ENCODE measurements around the gene CNTNAP2. TPM values are rescaled to one million over a fixed set of nuclear protein-coding genes. Genes with fewer than 3 reads are reported as not detected.

Gene CNTNAP2
- polyA plus RNA-seq, 4 donors = 0.54 to 10.1 (median 2.6) TPM

GRCh38 chr7:146804620-146805019 lies 688.0 kb downstream of the CNTNAP2 start:
- Histone ChIP-seq H3K27me3 (ENCODE audit: control insufficient read depth in 3 of 3, insufficient read depth in 3 of 3, low read length in 3 of 3) (no peaks in the 10 kb centered on the region), H3K4me3 (ENCODE audit: low read depth in 1 of 3, low read length in 3 of 3) (no peak overlapping the region), H3K4me1 (ENCODE audit: control insufficient read depth in 3 of 3, insufficient read depth in 2 of 3, low read depth in 1 of 3, low read length in 2 of 3) (peaks cover 0 to 3% (median 0%) of the 10 kb centered on the region in 3 donors), H3K36me3 (ENCODE audit: control insufficient read depth in 3 of 3, insufficient read depth in 2 of 3, low read depth in 1 of 3, low read length in 3 of 3) (no peaks in the 10 kb centered on the region), H3K9me3 (ENCODE audit: control insufficient read depth in 2 of 2, insufficient read depth in 1 of 2, low read depth in 1 of 2, low read length in 1 of 2) (peaks cover 0 to 5% of the 10 kb centered on the region in 2 donors), H3K27ac (ENCODE audit: low read depth in 1 of 3, low read length in 2 of 3) (no peak overlapping the region)
- 61 to 96% (median 82%) methylated on average over 1 of the region's 1 CpG for WGBS, 3 donors
- no peak for DNase-seq
- no peak for FAIRE-seq

DNA sequence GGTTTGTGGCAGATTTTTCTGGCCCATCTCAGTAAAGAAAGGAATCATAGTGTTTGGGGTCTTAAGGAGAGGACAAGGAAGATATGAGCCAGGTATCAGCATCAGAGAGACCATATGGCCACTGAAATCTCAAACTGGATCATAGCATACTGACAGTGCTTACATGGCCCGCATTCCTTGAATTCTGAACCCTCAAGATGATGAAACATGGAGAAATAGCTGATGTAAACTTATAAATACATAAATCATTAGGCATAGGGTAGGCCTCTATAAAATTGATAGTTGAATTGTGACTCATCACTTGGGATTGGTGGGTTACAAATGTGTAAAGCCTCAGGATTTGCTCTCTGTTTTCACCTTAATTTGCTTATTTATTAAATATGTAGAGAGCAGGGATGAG lies 688.5 kb downstream of the CNTNAP2 start:
- FAIRE-seq = no peak
- WGBS, 3 donors = 54 to 71% (median 63%) methylated on average over 1 of the region's 1 CpG
- no peak for DNase-seq

DNA sequence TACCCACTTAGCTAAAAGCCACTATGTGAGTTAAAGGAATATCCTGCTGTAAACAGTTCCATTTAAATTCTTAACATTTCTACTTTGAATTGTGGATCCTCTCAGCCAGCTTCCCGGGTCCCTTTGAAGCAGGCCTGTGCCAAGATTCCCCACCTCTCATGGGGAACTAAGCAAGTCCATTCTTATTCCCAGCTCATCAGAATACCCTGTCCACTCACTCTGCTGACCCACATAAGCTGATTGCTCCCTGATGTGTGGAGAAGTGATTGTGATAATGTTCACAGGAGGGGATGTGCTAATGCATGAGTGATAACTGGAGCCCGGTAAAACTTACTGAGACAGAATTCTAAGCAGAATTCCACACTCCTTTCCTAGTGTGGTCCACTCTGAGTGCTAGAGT lies 709.7 kb downstream of the CNTNAP2 start:
- H3K36me3 ChIP-seq (ENCODE audit: control insufficient read depth in 3 of 3, insufficient read depth in 2 of 3, low read depth in 1 of 3, low read length in 3 of 3) = no peaks in the 10 kb centered on the region
- H3K4me1 ChIP-seq (ENCODE audit: control insufficient read depth in 3 of 3, insufficient read depth in 2 of 3, low read depth in 1 of 3, low read length in 2 of 3) = no peaks in the 10 kb centered on the region
- no peaks in the 10 kb centered on the region for H3K9me3 ChIP-seq (ENCODE audit: control insufficient read depth in 2 of 2, insufficient read depth in 1 of 2, low read depth in 1 of 2, low read length in 1 of 2)
- FAIRE-seq (no peak), DNase-seq (no peak)
- 51 to 64% (median 52%) methylated on average over 2 of the region's 2 CpGs for WGBS, 3 donors
- H3K4me3 ChIP-seq (ENCODE audit: low read depth in 1 of 3, low read length in 3 of 3) = no peak overlapping the region
- H3K27ac ChIP-seq (ENCODE audit: low read depth in 1 of 3, low read length in 2 of 3) = no peak overlapping the region
- H3K27me3 ChIP-seq (ENCODE audit: control insufficient read depth in 3 of 3, insufficient read depth in 3 of 3, low read length in 3 of 3) = no peaks in the 10 kb centered on the region

More for the DNA sequence above, 688.5 kb downstream of the CNTNAP2 start:
- no peaks in the 10 kb centered on the region for H3K36me3 ChIP-seq (ENCODE audit: control insufficient read depth in 3 of 3, insufficient read depth in 2 of 3, low read depth in 1 of 3, low read length in 3 of 3)
- peaks cover 0 to 3% (median 0%) of the 10 kb centered on the region in 3 donors for H3K4me1 ChIP-seq (ENCODE audit: control insufficient read depth in 3 of 3, insufficient read depth in 2 of 3, low read depth in 1 of 3, low read length in 2 of 3)
- no peak overlapping the region for H3K4me3 ChIP-seq (ENCODE audit: low read depth in 1 of 3, low read length in 3 of 3)
- no peak overlapping the region for H3K27ac ChIP-seq (ENCODE audit: low read depth in 1 of 3, low read length in 2 of 3)
- H3K27me3 ChIP-seq (ENCODE audit: control insufficient read depth in 3 of 3, insufficient read depth in 3 of 3, low read length in 3 of 3) = no peaks in the 10 kb centered on the region
- peaks cover 0 to 4% of the 10 kb centered on the region in 2 donors for H3K9me3 ChIP-seq (ENCODE audit: control insufficient read depth in 2 of 2, insufficient read depth in 1 of 2, low read depth in 1 of 2, low read length in 1 of 2)

GRCh38 chr7:146830686-146831085 lies 714.1 kb downstream of the CNTNAP2 start:
- Histone ChIP-seq H3K4me3 (ENCODE audit: low read depth in 1 of 3, low read length in 3 of 3) (no peak overlapping the region), H3K27ac (ENCODE audit: low read depth in 1 of 3, low read length in 2 of 3) (no peak overlapping the region), H3K27me3 (ENCODE audit: control insufficient read depth in 3 of 3, insufficient read depth in 3 of 3, low read length in 3 of 3) (no peaks in the 10 kb centered on the region), H3K9me3 (ENCODE audit: control insufficient read depth in 2 of 2, insufficient read depth in 1 of 2, low read depth in 1 of 2, low read length in 1 of 2) (no peaks in the 10 kb centered on the region), H3K4me1 (ENCODE audit: control insufficient read depth in 3 of 3, insufficient read depth in 2 of 3, low read depth in 1 of 3, low read length in 2 of 3) (no peaks in the 10 kb centered on the region), H3K36me3 (ENCODE audit: control insufficient read depth in 3 of 3, insufficient read depth in 2 of 3, low read depth in 1 of 3, low read length in 3 of 3) (no peaks in the 10 kb centered on the region)
- 73 to 87% (median 80%) methylated on average over 3 of the region's 3 CpGs for WGBS, 3 donors
- no peak for DNase-seq
- no peak for FAIRE-seq

DNA sequence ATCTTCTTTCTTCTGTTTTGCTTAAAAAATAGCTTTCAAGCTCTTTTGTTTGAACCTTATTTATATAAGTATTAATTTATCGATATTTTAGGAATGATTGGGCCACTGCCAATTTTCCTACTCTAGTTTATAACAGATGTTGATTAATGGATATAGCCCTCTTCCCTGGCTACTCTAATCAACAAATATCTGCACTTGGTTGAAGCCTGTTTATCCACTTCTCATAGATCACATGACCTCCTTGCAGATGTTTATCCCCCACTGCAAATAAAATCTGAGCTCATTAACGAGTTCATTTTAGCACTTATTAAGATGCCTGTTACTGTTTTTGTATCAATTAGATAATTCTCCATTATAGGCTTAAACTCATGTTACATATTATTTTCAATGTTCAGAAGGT lies 715.3 kb downstream of the CNTNAP2 start:
- H3K27ac ChIP-seq (ENCODE audit: low read depth in 1 of 3, low read length in 2 of 3) = no peak overlapping the region
- WGBS, 3 donors = 58 to 65% (median 63%) methylated on average over 2 of the region's 2 CpGs
- H3K9me3 ChIP-seq (ENCODE audit: control insufficient read depth in 2 of 2, insufficient read depth in 1 of 2, low read depth in 1 of 2, low read length in 1 of 2) = no peaks in the 10 kb centered on the region
- FAIRE-seq (no peak), DNase-seq (no peak)
- H3K4me3 ChIP-seq (ENCODE audit: low read depth in 1 of 3, low read length in 3 of 3) = no peak overlapping the region
- no peaks in the 10 kb centered on the region for H3K27me3 ChIP-seq (ENCODE audit: control insufficient read depth in 3 of 3, insufficient read depth in 3 of 3, low read length in 3 of 3)
- no peaks in the 10 kb centered on the region for H3K36me3 ChIP-seq (ENCODE audit: control insufficient read depth in 3 of 3, insufficient read depth in 2 of 3, low read depth in 1 of 3, low read length in 3 of 3)
- no peaks in the 10 kb centered on the region for H3K4me1 ChIP-seq (ENCODE audit: control insufficient read depth in 3 of 3, insufficient read depth in 2 of 3, low read depth in 1 of 3, low read length in 2 of 3)

- 80 to 89% (median 81%) methylated on average over 2 of the region's 2 CpGs for WGBS, 3 donors
- Histone ChIP-seq H3K9me3 (ENCODE audit: control insufficient read depth in 2 of 2, insufficient read depth in 1 of 2, low read depth in 1 of 2, low read length in 1 of 2) (peaks cover 0 to 3% of the 10 kb centered on the region in 2 donors), H3K4me1 (ENCODE audit: control insufficient read depth in 3 of 3, insufficient read depth in 2 of 3, low read depth in 1 of 3, low read length in 2 of 3) (no peaks in the 10 kb centered on the region), H3K36me3 (ENCODE audit: control insufficient read depth in 3 of 3, insufficient read depth in 2 of 3, low read depth in 1 of 3, low read length in 3 of 3) (no peaks in the 10 kb centered on the region), H3K27ac (ENCODE audit: low read depth in 1 of 3, low read length in 2 of 3) (no peak overlapping the region), H3K27me3 (ENCODE audit: control insufficient read depth in 3 of 3, insufficient read depth in 3 of 3, low read length in 3 of 3) (no peaks in the 10 kb centered on the region), H3K4me3 (ENCODE audit: low read depth in 1 of 3, low read length in 3 of 3) (no peak overlapping the region)
- FAIRE-seq = no peak
- no peak for DNase-seq
Observed at GRCh38 chr7:146844405-146844804, 727.8 kb downstream of the CNTNAP2 start.

GRCh38 chr7:146858690-146859089 lies 742.1 kb downstream of the CNTNAP2 start:
- no peaks in the 10 kb centered on the region for H3K36me3 ChIP-seq (ENCODE audit: control insufficient read depth in 3 of 3, insufficient read depth in 2 of 3, low read depth in 1 of 3, low read length in 3 of 3)
- FAIRE-seq = no peak

GRCh38 chr7:146861701-146862100 lies 745.1 kb downstream of the CNTNAP2 start:
- Histone ChIP-seq H3K9me3 (ENCODE audit: control insufficient read depth in 2 of 2, insufficient read depth in 1 of 2, low read depth in 1 of 2, low read length in 1 of 2) (no peaks in the 10 kb centered on the region), H3K4me1 (ENCODE audit: control insufficient read depth in 3 of 3, insufficient read depth in 2 of 3, low read depth in 1 of 3, low read length in 2 of 3) (no peaks in the 10 kb centered on the region), H3K27me3 (ENCODE audit: control insufficient read depth in 3 of 3, insufficient read depth in 3 of 3, low read length in 3 of 3) (no peaks in the 10 kb centered on the region), H3K36me3 (ENCODE audit: control insufficient read depth in 3 of 3, insufficient read depth in 2 of 3, low read depth in 1 of 3, low read length in 3 of 3) (no peaks in the 10 kb centered on the region), H3K27ac (ENCODE audit: low read depth in 1 of 3, low read length in 2 of 3) (no peak overlapping the region), H3K4me3 (ENCODE audit: low read depth in 1 of 3, low read length in 3 of 3) (no peak overlapping the region)
- DNase-seq (no peak), FAIRE-seq (no peak)
- 84 to 91% (median 87%) methylated on average over 4 of the region's 4 CpGs for WGBS, 3 donors

More at GRCh38 chr7:146858690-146859089, 742.1 kb downstream of the CNTNAP2 start:
- no peak for DNase-seq
- H3K27me3 ChIP-seq (ENCODE audit: control insufficient read depth in 3 of 3, insufficient read depth in 3 of 3, low read length in 3 of 3) = no peaks in the 10 kb centered on the region
- H3K4me1 ChIP-seq (ENCODE audit: control insufficient read depth in 3 of 3, insufficient read depth in 2 of 3, low read depth in 1 of 3, low read length in 2 of 3) = no peaks in the 10 kb centered on the region
- no peak overlapping the region for H3K27ac ChIP-seq (ENCODE audit: low read depth in 1 of 3, low read length in 2 of 3)
- no peak overlapping the region for H3K4me3 ChIP-seq (ENCODE audit: low read depth in 1 of 3, low read length in 3 of 3)
- peaks cover 0 to 2% of the 10 kb centered on the region in 2 donors for H3K9me3 ChIP-seq (ENCODE audit: control insufficient read depth in 2 of 2, insufficient read depth in 1 of 2, low read depth in 1 of 2, low read length in 1 of 2)

DNA sequence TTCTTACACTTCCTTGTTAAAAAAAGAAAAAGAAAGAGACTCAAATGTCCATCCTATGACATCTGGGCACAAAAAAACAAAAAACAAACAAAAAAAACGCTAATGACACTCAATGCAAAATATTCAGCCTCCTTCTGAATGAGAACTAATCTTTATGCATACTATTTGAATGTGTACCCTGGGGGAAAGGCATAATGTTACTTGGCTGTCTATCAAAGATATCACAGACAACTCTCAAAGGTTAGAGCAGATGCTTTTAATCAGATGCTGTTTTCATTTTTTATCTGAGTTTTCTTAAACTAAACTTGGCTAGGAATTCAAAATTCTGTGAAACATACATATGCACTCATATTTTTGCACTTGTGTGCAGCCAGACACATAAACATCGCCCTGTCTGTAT lies 745.8 kb downstream of the CNTNAP2 start:
- FAIRE-seq (no peak), DNase-seq (no peak)
- Histone ChIP-seq H3K27me3 (ENCODE audit: control insufficient read depth in 3 of 3, insufficient read depth in 3 of 3, low read length in 3 of 3) (no peaks in the 10 kb centered on the region), H3K27ac (ENCODE audit: low read depth in 1 of 3, low read length in 2 of 3) (no peak overlapping the region), H3K4me3 (ENCODE audit: low read depth in 1 of 3, low read length in 3 of 3) (no peak overlapping the region), H3K36me3 (ENCODE audit: control insufficient read depth in 3 of 3, insufficient read depth in 2 of 3, low read depth in 1 of 3, low read length in 3 of 3) (no peaks in the 10 kb centered on the region), H3K4me1 (ENCODE audit: control insufficient read depth in 3 of 3, insufficient read depth in 2 of 3, low read depth in 1 of 3, low read length in 2 of 3) (no peaks in the 10 kb centered on the region), H3K9me3 (ENCODE audit: control insufficient read depth in 2 of 2, insufficient read depth in 1 of 2, low read depth in 1 of 2, low read length in 1 of 2) (no peaks in the 10 kb centered on the region)
- WGBS, 3 donors = 46 to 55% (median 50%) methylated on average over 2 of the region's 2 CpGs

All from small intestine (tissue), 7 donors.